Vagina (tissue), 2 donors: Measurements from ENCODE around the gene VWF.

ENCODE experiments used
- POLR2A ChIP-seq, 2 donors: fragments of 450-650 bp; IDR thresholded peaks; one replicate each; pipeline ENCODE4 v1.6.1; 2017; ENCODE audit warnings: antibody characterized with exemption in 2 of 2, mild to moderate bottlenecking in 2 of 2, moderate library complexity in 2 of 2
- POLR2AphosphoS5 ChIP-seq, 2 donors: sonication (generic); formaldehyde crosslinking; IDR thresholded peaks; one replicate each; pipeline ENCODE4 v1.9.0; 2017; ENCODE audit warnings: antibody characterized with exemption in 2 of 2, mild to moderate bottlenecking in 2 of 2, low read depth in 1 of 2; ENCODE audit not compliant: insufficient read depth in 1 of 2
- TF ChIP-seq, protein P1 (sequence below), 3 experiments: fragments of 450-650 bp in 2 of 3; fragments of 200-600 bp in 1 of 3; sonication (generic) in 1 of 3; IDR thresholded peaks; one replicate each; pipeline ENCODE4 v1.5.1; 2017 to 2019; ENCODE audit warnings: antibody characterized with exemption in 3 of 3, mild to moderate bottlenecking in 2 of 3, moderate library complexity in 2 of 3

DNA sequence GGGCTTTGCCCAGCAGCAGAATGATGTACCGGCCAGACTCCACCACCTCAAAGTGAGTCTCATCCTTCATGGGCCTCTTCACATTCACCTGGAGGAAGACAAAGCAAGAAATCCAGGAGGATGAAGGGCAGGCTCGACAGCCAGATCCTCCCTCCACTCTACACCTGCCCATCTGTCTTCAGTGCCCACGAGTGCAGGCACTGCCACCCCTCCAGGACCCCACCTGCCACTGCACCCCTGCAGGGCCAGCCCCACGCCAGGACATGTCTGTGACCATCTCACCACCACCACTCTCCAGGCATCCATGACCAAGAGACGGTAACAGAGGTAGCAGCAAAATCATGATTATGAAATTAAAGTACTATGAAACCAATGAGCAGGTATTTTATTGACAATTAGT lies 95.1 kb downstream of the VWF start:
- TF ChIP-seq, protein P1, sequence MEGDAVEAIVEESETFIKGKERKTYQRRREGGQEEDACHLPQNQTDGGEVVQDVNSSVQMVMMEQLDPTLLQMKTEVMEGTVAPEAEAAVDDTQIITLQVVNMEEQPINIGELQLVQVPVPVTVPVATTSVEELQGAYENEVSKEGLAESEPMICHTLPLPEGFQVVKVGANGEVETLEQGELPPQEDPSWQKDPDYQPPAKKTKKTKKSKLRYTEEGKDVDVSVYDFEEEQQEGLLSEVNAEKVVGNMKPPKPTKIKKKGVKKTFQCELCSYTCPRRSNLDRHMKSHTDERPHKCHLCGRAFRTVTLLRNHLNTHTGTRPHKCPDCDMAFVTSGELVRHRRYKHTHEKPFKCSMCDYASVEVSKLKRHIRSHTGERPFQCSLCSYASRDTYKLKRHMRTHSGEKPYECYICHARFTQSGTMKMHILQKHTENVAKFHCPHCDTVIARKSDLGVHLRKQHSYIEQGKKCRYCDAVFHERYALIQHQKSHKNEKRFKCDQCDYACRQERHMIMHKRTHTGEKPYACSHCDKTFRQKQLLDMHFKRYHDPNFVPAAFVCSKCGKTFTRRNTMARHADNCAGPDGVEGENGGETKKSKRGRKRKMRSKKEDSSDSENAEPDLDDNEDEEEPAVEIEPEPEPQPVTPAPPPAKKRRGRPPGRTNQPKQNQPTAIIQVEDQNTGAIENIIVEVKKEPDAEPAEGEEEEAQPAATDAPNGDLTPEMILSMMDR (IDR thresholded peaks at IDR 0.05) = no peak
- TF ChIP-seq POLR2AphosphoS5 (IDR thresholded peaks at IDR 0.05; ENCODE audit: insufficient read depth in 1 of 2, low read depth in 1 of 2) = no peak
- TF ChIP-seq POLR2A (IDR thresholded peaks at IDR 0.05) = no peak
